ENCODE measurements around the gene COL6A2.
"Not testable (repeated sequence)": the region's sequence is repeated elsewhere in the genome, so short reads cannot be mapped to it uniquely, and the experiment has no call there.

Gene COL6A2

GRCh38 chr21:46097336-46098293 is at the start of gene COL6A2:
Gene COL6A2 (plus strand): TSS chr21:46098112.
- DNase-seq (ENCODE audit: low spot score) = no peak

DNA sequence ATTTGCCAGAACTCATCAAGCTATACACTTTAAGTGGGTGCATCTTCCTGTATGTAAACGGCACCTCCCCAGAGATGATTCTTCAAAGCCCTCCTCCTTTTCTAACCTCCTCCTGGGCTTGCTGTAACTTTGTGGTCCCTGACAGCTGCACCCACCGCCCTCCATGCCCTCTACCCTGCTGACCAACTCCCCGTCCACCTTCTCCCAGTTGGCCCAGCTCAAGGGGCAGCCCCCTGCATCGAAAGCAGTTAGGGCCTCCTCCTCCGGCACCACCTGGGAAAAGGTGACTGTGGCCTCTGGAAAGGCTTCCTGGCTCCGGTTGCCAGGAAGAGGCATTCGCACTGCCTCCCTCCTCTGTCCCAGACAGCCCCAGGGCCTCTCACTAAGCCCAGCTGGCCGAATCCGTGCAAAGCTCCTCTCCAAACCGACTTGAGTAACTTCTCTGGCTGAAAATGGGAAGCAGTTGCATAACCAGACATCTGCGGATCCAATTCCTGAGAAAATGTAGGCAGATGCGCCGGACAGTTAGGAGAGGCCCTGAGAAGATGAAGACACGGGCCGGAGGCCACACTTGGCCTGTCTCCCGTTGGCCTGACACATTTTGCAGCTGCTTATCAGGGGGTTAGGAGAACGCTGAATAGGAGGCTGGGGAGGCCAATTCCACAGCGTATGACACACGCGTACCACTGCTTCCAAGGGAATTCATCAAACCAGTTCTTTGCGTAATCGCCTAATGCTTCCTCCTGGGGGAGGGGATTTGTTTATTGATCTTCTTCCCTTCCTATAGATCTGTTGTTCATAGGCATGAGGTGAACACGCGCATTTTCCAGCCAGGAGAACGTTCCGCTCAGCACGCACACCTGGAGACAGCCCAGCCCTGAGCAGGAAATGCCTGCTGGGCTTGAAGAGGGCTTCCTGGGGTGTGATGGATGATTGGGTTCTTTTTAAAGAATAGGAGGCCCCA is 48.7 kb upstream of the COL6A2 start:
- no peak for DNase-seq (ENCODE audit: low spot score)

DNA sequence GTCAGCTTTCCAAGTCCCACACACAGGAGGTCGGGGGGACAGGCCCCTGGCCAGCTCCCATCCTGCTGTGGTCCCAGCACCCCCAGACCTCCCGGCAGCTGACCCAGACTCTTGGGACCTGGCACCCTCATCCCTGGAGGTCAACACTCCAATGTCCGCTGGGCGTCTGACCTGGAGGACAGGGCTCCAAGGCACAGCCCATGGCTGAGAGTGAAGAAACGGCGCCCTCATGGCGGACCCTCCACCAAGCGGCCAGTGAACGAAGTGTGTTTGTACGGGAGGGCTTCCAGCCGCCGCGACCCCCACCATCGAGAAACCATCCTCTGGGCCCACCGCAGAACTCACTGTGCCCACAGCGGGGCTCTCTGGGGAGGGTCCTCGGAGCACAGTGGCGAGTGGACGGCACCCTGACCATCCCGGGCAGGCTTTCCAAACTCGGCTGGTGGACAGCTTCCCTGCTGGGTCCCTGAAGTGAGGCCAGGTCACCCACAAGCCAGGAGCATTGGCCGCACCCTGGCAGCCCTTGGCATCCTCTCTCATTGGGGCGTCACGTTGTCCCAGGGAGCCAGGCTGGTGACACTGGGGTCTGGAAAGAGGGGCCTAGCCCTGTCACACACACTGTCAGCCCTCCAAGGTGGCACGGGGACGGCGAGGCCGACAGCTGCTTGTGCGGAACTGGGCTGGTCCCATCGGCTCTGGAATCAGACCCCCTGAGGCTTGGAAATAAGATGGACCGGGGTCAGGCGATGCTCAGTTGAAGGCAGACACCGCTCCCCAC is 47.8 kb upstream of the COL6A2 start:
- no peak for DNase-seq (ENCODE audit: low spot score)

- DNase-seq (ENCODE audit: low spot score) = no peak
Observed at GRCh38 chr21:46050668-46051378, 47.1 kb upstream of the COL6A2 start.

GRCh38 chr21:46051379-46051770 is 46.5 kb upstream of the COL6A2 start:
- no peak for DNase-seq (ENCODE audit: low spot score)

GRCh38 chr21:46051821-46052675 is 45.9 kb upstream of the COL6A2 start:
- no peak for DNase-seq (ENCODE audit: low spot score)

- DNase-seq (ENCODE audit: low spot score) = peak; percentile 37
Observed at GRCh38 chr21:46052703-46053651, 44.9 kb upstream of the COL6A2 start.

- DNase-seq (ENCODE audit: low spot score) = no peak
Observed at GRCh38 chr21:46054031-46054430, 43.9 kb upstream of the COL6A2 start.

- no peak for DNase-seq (ENCODE audit: low spot score)
Observed at GRCh38 chr21:46054451-46054881, 43.4 kb upstream of the COL6A2 start.

- no peak for DNase-seq (ENCODE audit: low spot score)
Observed at GRCh38 chr21:46055863-46056281, 42.0 kb upstream of the COL6A2 start.

GRCh38 chr21:46056450-46056903 is 41.4 kb upstream of the COL6A2 start:
- DNase-seq (ENCODE audit: low spot score) = no peak

- no peak for DNase-seq (ENCODE audit: low spot score)
Observed at GRCh38 chr21:46057111-46057709, 40.7 kb upstream of the COL6A2 start.

DNA sequence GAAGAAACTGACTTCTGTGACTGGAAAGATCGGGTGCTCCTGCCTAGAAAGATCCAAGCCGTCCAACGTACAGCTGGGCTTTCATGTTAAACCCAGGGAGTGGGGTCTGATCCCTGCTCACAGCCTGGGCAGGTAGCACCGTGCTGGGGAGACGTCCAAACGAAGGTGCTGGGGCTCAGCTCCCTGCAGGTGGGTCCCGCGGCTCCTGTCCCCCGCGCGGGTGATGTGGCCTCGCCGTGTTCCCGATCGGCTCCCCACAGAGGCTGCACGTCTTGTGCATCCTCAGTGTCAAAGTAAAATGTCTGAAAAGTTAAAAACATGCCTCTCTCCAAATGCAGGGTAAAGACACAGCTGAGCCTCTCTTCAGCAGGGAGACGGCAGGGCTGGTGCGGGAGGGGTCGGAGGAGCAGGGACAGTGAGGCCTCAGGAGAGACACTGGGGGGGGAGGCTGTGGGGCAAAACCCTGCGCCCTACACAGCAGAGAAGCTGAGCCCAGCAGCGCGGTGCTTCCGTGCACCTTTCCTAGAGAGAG is 40.1 kb upstream of the COL6A2 start:
- DNase-seq (ENCODE audit: low spot score) = no peak

GRCh38 chr21:46058431-46059145 is 39.3 kb upstream of the COL6A2 start:
- DNase-seq (ENCODE audit: low spot score) = no peak

DNA sequence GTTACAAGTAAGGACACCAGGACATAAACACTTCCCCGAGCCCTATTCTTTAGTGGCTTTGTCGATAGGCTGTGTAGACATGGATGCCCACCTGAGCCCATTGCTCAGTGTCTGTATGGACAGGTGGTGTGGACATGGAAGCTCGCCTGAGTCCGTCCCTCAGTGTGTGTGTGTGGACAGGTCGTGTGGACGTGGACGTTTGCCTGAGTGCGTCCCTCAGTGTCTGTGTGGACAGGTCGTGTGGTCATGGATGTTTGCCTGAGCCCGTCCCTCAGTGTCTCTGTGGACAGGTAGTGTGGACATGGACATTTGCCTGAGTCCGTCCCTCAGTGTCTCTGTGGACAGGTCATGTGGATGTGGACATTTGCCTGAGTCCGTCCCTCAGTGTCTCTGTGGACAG is 38.7 kb upstream of the COL6A2 start:
- DNase-seq (ENCODE audit: low spot score) = no peak

DNA sequence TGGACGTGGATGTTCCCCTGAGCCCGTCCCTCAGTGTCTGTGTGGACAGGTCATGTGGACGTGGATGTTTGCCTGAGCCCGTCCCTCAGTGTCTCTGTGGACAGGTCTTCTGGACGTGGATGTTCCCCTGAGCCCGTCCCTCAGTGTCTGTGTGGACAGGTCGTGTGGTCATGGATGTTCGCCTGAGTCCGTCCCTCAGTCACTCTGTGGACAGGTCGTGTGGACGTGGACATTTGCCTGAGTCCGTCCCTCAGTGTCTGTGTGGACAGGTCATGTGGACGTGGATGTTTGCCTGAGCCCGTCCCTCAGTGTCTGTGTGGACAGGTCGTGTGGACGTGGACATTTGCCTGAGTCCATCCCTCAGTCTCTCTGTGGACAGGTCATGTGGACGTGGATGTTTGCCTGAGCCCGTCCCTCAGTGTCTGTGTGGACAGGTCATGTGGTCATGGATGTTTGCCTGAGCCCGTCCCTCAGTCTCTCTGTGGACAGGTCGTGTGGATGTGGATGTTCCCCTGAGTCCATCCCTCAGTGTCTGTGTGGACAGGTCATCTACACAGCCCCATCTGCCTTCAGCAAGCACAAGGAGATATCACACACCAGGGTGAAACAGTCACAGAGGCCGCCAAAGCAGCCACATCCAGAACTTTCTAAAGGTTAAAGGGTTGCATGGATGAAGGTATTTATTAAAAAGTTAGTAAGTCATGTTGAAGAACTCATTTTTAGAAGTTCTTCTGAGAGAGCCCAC is 38.0 kb upstream of the COL6A2 start:
- DNase-seq (ENCODE audit: low spot score) = not testable (repeated sequence)

- no peak for DNase-seq (ENCODE audit: low spot score)
Observed at GRCh38 chr21:46060596-46061061, 37.3 kb upstream of the COL6A2 start.

All from LoVo (cell line).